ENCODE data around the gene CFAP20. TPM values are rescaled to one million over a fixed set of nuclear protein-coding genes. Genes with fewer than 3 reads are reported as not detected.

Gene CFAP20
- total RNA-seq, 1 donor from 2014 or later = 24.9 TPM

DNA sequence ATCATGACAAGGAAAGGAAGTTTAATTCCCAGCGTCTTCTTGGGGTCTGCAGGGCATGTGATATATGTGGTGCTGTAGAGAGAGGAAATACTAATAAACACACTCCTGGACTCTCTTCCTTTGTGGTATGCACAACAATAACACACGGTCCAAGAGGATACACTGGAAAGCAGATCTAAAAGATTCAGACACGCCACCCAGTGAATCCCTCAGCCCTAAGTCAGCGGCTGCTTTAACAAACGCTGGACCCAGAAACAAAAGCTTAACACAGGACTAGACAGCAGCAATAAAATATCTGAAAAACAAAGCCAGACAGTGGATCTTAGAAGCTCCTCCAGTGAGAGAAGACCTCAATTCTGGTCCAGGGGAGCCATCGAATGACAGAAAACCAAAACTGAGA, 13.1 kb downstream of the CFAP20 start:
- Mint-ChIP-seq H3K4me3 (no peak overlapping the region), H3K27ac (no peak overlapping the region), H3K36me3 (ENCODE audit: low read depth) (peaks cover 58% of the 10 kb centered on the region), H3K9me3 (peaks cover 2% of the 10 kb centered on the region), H3K4me1 (peaks cover 8% of the 10 kb centered on the region), H3K27me3 (no peaks in the 10 kb centered on the region)
- ChIA-PET CTCF (no interaction called here), POLR2A (no interaction called here)
- no peak for TF ChIP-seq CTCF (IDR thresholded peaks at IDR 0.05)
- DNase-seq = no peak
- no peak for ATAC-seq (ENCODE audit: low read depth)
- intact Hi-C loops (cut with micrococcal nuclease) = no loop called here

DNA sequence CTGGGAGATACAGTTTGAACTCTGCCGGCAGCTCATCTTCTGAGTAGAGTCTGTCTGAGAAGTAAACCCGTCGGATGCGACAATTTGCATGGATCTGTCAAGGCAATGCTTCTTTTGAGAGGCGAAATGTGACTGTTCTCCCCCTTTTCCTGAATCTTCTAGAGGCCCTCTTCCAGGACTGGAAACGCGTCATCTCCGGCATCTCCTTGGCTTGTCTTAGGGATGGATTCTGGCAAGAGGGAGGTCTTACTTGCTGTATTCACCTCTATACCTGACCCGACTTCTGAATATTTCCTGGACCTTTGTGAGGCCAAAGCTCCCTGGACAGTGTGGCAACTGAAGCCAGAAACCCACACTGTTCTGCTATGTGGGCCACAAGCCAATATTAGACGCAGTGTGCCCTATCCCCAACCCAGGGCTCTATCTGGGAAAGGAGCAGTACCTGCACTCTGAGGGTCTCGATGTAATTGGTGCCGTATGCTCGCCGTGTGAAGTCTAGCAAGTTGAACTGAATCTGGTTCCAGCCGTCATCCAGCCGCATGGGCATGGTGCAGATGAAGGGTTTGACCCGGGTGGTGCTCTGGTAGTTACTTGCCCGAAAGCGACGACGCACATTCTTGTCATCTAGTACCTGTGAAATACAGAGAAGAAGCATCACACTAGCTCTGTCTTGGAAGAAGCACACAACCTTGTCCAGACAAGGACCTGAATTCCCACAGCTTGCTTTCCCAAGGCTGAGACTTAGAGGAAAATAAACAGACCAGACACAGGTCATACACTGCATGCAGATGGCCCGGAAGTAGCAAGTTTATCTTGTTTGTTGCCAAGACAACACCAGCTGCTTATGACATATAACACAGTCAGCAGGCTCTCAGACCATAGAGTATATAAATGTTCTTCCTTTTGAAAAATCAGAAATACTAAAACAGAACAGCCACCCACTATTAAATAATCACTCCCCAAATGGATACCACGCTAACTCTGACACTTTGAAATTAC, 14.1 kb downstream of the CFAP20 start:
- DNase-seq (no peak), ATAC-seq (ENCODE audit: low read depth) (no peak)
- ChIA-PET POLR2A (interaction anchor here (0.6 kb wide), 1 partner anchor 482 kb away, joined by 4 read pairs; no protein-coding TSS in a partner anchor), CTCF (interaction anchor here (1.2 kb wide), 1 partner anchor 18 kb away, joined by 3 read pairs; no protein-coding TSS in a partner anchor)
- intact Hi-C loops (cut with micrococcal nuclease) = no loop called here
- peaks cover 2% of the 10 kb centered on the region for H3K9me3 Mint-ChIP-seq
- H3K27ac Mint-ChIP-seq = no peak overlapping the region
- TF ChIP-seq CTCF (IDR thresholded peaks at IDR 0.05) = no peak
- H3K36me3 Mint-ChIP-seq (ENCODE audit: low read depth) = peaks cover 58% of the 10 kb centered on the region
- no peak overlapping the region for H3K4me3 Mint-ChIP-seq
- H3K4me1 Mint-ChIP-seq = peaks cover 3% of the 10 kb centered on the region
- H3K27me3 Mint-ChIP-seq = no peaks in the 10 kb centered on the region

GRCh38 chr16:58111302-58111627, 17.9 kb downstream of the CFAP20 start:
- H3K36me3 Mint-ChIP-seq (ENCODE audit: low read depth) = peaks cover 42% of the 10 kb centered on the region
- POLR2A ChIA-PET = no interaction called here

GRCh38 chr16:58110571-58111301, 18.4 kb downstream of the CFAP20 start:
- H3K9me3 Mint-ChIP-seq = peaks cover 2% of the 10 kb centered on the region
- H3K4me1 Mint-ChIP-seq = peaks cover 12% of the 10 kb centered on the region
- H3K4me3 Mint-ChIP-seq = no peak overlapping the region
- ChIA-PET POLR2A (no interaction called here), CTCF (no interaction called here)
- ATAC-seq (ENCODE audit: low read depth) = no peak
- no peak for DNase-seq
- intact Hi-C loops (cut with micrococcal nuclease) = no loop called here
- TF ChIP-seq CTCF (IDR thresholded peaks at IDR 0.05) = no peak
- H3K36me3 Mint-ChIP-seq (ENCODE audit: low read depth) = peaks cover 37% of the 10 kb centered on the region
- H3K27me3 Mint-ChIP-seq = no peaks in the 10 kb centered on the region
- H3K27ac Mint-ChIP-seq = peak overlapping the region; percentile 31

More at GRCh38 chr16:58111302-58111627, 17.9 kb downstream of the CFAP20 start:
- H3K27ac Mint-ChIP-seq = no peak overlapping the region
- CTCF ChIA-PET = no interaction called here
- H3K27me3 Mint-ChIP-seq = no peaks in the 10 kb centered on the region
- H3K4me1 Mint-ChIP-seq = peaks cover 12% of the 10 kb centered on the region
- H3K9me3 Mint-ChIP-seq = peaks cover 2% of the 10 kb centered on the region
- TF ChIP-seq CTCF (IDR thresholded peaks at IDR 0.05) = no peak
- H3K4me3 Mint-ChIP-seq = no peak overlapping the region
- ATAC-seq (ENCODE audit: low read depth) = no peak
- no peak for DNase-seq
- intact Hi-C loops (cut with micrococcal nuclease) = no loop called here

DNA sequence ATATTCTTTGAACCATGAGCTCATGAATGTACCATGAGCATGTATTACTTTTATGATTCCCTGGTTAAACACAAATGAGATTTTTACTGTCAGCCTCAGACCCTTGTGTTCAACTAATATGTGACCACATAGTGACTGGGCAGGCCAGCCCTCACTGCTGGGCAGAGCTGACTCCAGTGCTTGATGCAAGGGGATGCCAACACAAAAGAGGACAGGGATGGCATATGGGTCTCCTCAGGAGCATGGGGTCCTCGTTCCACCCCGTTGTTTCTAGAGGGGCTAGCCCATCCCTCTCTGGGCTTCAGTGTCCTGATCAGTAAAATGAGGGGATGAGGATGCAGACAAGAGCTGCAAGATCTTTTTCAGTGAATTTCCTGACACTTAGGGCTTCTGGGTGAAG, 19.3 kb downstream of the CFAP20 start:
- intact Hi-C loops (cut with micrococcal nuclease) = no loop called here
- ATAC-seq (ENCODE audit: low read depth) (no peak), DNase-seq (no peak)
- H3K27me3 Mint-ChIP-seq = no peaks in the 10 kb centered on the region
- H3K9me3 Mint-ChIP-seq = peaks cover 2% of the 10 kb centered on the region
- ChIA-PET POLR2A (no interaction called here), CTCF (interaction anchor here (0.9 to 1.1 kb wide), 2 partner anchors 12 to 14 kb away, joined by 3 to 4 read pairs; no protein-coding TSS in a partner anchor)
- no peak overlapping the region for H3K4me3 Mint-ChIP-seq
- peaks cover 12% of the 10 kb centered on the region for H3K4me1 Mint-ChIP-seq
- no peak for TF ChIP-seq CTCF (IDR thresholded peaks at IDR 0.05)
- peaks cover 28% of the 10 kb centered on the region for H3K36me3 Mint-ChIP-seq (ENCODE audit: low read depth)
- H3K27ac Mint-ChIP-seq = no peak overlapping the region
